Testis (tissue), 3 donors: ENCODE results near the gene NTN4. TPM values are rescaled to one million over a fixed set of nuclear protein-coding genes. Genes with fewer than 3 reads are reported as not detected.
"Not testable (repeated sequence)": the region's sequence is repeated elsewhere in the genome, so short reads cannot be mapped to it uniquely, and the experiment has no call there.

ENCODE experiments used
- DNase-seq: peaks from one replicate; pipeline ENCODE4 v3.0.0-alpha.2; 2019
- H3K27ac ChIP-seq, 2 donors: fragments of 200-600 bp; sonication (generic); one replicate each; pipeline ENCODE4 v1.5.1; 2019
- H3K27me3 ChIP-seq: fragments of 200-600 bp; sonication (generic); one replicate; pipeline ENCODE4 v1.5.1; 2019
- H3K36me3 ChIP-seq: fragments of 200-600 bp; sonication (generic); one replicate; pipeline ENCODE4 v1.5.1; 2017; ENCODE audit warnings: low read depth; ENCODE audit errors: missing control alignments
- H3K4me1 ChIP-seq: fragments of 200-600 bp; sonication (generic); one replicate; pipeline ENCODE4 v1.5.1; 2019
- H3K4me3 ChIP-seq, 2 donors: fragments of 200-600 bp; sonication (generic); one replicate each; pipeline ENCODE4 v1.5.1; 2017 to 2019
- H3K9me3 ChIP-seq: fragments of 200-600 bp; sonication (generic); one replicate; pipeline ENCODE4 v1.5.1; 2017
- POLR2A ChIP-seq: fragments of 450-650 bp; IDR thresholded peaks from one replicate; pipeline ENCODE4 v1.6.1; 2017; ENCODE audit warnings: antibody characterized with exemption, mild to moderate bottlenecking, moderate library complexity
- WGBS, 2 donors: methylation state at CpG; one replicate each; pipeline ENCODE4 v1.1.5; 2018; 5-methylcytosine and 5-hydroxymethylcytosine counted together
- intact Hi-C: fragments of 100-400 bp; cut with DNase I; formaldehyde crosslinking; loops from one replicate; pipeline ENCODE4 v1.15.1; 2023; ENCODE audit warnings: low total_unique reads
- polyA plus RNA-seq: library from polyadenylated mRNA; stranded (reverse); fragments of 350-450 nt; fragmentation: Illumina TruSeq; extraction: RNeasy Lipid Tissue Mini Kit (QIAGEN cat#74804); gene quantifications from one replicate; pipeline ENCODE4 v1.2.3, GENCODE V29; 2014; ENCODE audit warnings: low read depth, low replicate concordance; ENCODE audit not compliant: insufficient read depth
- total RNA-seq, 2 donors: library from RNA; depleted of rRNA; stranded (reverse); fragments of >200 nt; gene quantifications; one replicate each; pipeline ENCODE4 v1.2.3, GENCODE V29; 2016
- TF ChIP-seq, protein P1 (sequence below), 3 experiments: fragments of 450-650 bp in 2 of 3; fragments of 200-600 bp in 1 of 3; sonication (generic) in 1 of 3; IDR thresholded peaks; one replicate each; pipeline ENCODE4 v1.5.1; 2016 to 2019; ENCODE audit warnings: antibody characterized with exemption in 3 of 3, mild to moderate bottlenecking in 2 of 3, moderate library complexity in 1 of 3

The NTN4 gene
- total and polyA plus RNA-seq, 3 donors from 2014 or later = 15.9 to 84.9 (median 43.8) TPM

DNA sequence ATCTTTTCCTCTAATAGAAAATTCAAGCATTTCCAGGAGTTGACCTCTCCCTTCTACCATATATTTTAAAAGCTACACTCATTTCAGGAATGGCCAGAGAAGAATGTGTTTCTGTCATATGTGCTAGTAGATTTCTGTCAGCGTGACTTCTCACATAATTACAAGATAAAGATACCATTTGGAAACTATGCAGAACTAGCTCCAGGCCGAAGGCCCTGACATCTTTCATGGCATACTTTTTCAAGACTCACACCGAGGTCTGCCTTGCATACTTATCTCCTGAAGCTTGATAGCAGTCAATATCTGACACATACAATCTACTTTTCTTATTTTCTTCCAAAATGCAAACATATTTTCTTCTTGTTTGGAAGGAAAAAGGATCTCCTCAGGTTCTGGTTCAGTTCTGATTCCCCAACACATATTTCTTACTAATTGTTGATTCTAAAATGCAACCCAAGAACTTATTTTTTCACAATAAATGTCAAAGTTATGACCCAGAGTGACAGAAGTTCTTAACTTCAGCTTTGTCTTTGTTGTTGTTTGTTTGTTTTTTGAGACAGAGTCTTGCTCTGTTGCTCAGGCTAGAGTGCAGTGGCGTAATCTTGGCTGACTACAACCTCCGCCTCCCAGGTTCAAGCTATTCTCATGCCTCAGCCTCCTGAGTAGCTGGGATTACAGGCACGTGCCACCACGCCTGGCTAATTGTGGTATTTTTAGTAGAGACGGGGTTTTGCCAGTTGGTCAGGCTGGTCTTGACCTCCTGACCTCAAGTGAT, 99.5 kb downstream of the NTN4 start:
- 79 to 81% methylated on average over 8 of the region's 8 CpGs for WGBS, 2 donors
- Histone ChIP-seq H3K27me3 (no peaks in the 10 kb centered on the region), H3K27ac (no peak overlapping the region), H3K4me3 (no peak overlapping the region), H3K36me3 (no peaks in the 10 kb centered on the region), H3K4me1 (peaks cover 11% of the 10 kb centered on the region), H3K9me3 (no peaks in the 10 kb centered on the region)
- DNase-seq = no peak
- no peak for TF ChIP-seq POLR2A
- TF ChIP-seq, protein P1, sequence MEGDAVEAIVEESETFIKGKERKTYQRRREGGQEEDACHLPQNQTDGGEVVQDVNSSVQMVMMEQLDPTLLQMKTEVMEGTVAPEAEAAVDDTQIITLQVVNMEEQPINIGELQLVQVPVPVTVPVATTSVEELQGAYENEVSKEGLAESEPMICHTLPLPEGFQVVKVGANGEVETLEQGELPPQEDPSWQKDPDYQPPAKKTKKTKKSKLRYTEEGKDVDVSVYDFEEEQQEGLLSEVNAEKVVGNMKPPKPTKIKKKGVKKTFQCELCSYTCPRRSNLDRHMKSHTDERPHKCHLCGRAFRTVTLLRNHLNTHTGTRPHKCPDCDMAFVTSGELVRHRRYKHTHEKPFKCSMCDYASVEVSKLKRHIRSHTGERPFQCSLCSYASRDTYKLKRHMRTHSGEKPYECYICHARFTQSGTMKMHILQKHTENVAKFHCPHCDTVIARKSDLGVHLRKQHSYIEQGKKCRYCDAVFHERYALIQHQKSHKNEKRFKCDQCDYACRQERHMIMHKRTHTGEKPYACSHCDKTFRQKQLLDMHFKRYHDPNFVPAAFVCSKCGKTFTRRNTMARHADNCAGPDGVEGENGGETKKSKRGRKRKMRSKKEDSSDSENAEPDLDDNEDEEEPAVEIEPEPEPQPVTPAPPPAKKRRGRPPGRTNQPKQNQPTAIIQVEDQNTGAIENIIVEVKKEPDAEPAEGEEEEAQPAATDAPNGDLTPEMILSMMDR (IDR thresholded peaks at IDR 0.05) = no peak
- intact Hi-C loops = no loop called here

DNA sequence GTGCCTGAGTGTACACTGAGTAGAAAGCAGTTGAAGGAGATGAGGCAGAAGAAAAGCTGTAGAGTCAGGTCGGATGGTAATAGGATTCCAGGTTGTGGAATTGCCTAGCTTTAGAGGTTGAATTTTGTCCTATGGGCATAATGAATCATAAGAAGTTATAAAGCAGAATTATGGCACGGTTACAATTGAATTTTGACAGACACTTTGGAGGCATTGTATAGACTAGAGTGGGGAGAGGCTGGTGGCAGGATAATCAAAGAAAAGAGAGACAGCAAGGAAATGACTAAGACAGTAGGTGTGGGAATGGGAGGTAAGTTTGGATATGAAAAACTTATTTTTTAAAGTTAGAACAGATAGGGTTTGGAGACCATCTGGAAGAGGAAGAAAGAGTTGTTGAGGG, 102.6 kb downstream of the NTN4 start:
- DNase-seq = no peak
- H3K27ac ChIP-seq = no peak overlapping the region
- H3K27me3 ChIP-seq = no peaks in the 10 kb centered on the region
- WGBS, 2 donors = 85 to 92% methylated on average over 2 of the region's 2 CpGs
- H3K36me3 ChIP-seq = no peaks in the 10 kb centered on the region
- no peak overlapping the region for H3K4me3 ChIP-seq
- no peaks in the 10 kb centered on the region for H3K9me3 ChIP-seq
- intact Hi-C loops = no loop called here
- no peak for TF ChIP-seq POLR2A
- TF ChIP-seq, protein P1 (IDR thresholded peaks at IDR 0.05) = no peak
- H3K4me1 ChIP-seq = no peaks in the 10 kb centered on the region

DNA sequence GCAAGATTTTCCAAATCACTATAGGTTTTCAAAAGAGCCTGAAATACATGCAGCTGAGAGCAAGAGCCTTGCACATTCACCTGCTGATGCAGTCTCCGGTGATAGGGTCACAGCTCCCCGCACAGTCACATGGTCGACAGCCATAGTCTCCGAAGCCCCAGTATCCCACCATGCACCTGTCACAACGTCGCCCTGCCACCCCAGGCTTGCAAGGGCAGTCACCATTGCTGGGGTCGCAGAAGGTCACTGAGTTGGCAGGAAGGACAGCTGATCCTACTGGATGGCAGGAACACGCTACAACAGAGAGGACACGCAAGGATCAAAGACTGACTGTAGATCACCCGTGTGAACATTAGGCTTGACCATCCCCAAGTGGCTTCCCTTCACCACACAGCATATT, 107.1 kb downstream of the NTN4 start:
- no peaks in the 10 kb centered on the region for H3K9me3 ChIP-seq
- no peak for TF ChIP-seq POLR2A
- TF ChIP-seq, protein P1 (IDR thresholded peaks at IDR 0.05) = no peak
- no peak for DNase-seq
- 90 to 98% methylated on average over 10 of the region's 10 CpGs for WGBS, 2 donors
- no peaks in the 10 kb centered on the region for H3K36me3 ChIP-seq
- H3K4me3 ChIP-seq = no peak overlapping the region
- intact Hi-C loops = no loop called here
- no peaks in the 10 kb centered on the region for H3K4me1 ChIP-seq
- H3K27me3 ChIP-seq = no peaks in the 10 kb centered on the region
- no peak overlapping the region for H3K27ac ChIP-seq

DNA sequence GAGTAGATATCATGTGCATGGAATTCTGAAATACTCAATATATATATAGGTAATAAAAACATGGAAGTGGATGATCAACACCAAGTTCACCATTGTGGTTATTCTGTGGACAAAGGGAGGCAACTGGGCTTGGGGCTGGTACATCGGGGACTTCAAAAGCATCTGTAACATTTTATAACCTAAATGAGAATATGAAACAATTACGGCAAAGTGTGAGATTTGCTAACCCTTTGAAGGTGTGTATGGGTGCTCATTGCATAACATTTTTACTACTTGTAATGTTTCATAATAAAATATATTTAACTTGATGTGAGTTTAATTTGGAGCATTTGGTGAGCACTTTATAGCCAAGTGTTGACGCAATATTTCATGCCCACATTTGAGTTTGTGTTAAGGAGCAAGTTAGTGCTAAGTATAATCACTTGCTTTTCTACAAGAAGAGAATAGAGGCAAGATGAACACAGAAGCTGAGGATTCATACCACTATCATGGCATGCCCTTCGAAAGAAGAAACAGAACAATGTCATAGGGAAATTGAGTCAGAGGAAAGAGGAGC, 109.3 kb downstream of the NTN4 start:
- Histone ChIP-seq H3K9me3 (no peaks in the 10 kb centered on the region), H3K4me1 (no peaks in the 10 kb centered on the region), H3K4me3 (no peak overlapping the region), H3K27ac (no peak overlapping the region), H3K36me3 (no peaks in the 10 kb centered on the region), H3K27me3 (no peaks in the 10 kb centered on the region)
- TF ChIP-seq POLR2A = no peak
- TF ChIP-seq, protein P1 (IDR thresholded peaks at IDR 0.05) = no peak
- no peak for DNase-seq
- WGBS, 2 donors = 87 to 93% methylated on average over 4 of the region's 4 CpGs
- intact Hi-C loops = no loop called here

DNA sequence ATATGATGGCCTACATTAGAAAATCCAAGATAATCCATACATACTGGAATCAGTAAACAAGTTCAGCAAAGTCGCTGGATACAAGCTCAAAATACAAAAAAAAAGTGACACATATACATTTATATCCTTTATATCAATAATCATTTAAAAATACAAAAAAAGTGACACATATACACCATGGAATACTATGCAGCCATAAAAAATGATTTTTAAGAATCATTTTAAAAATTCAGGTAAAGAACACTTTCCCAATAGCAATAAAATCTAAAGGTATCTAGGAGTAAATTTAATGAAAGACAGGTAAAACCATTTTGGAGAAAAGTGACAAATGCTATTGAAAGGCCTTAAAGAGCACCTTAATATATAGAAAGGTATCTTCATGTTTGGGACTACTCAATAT, 111.9 kb downstream of the NTN4 start:
- TF ChIP-seq POLR2A = no peak
- TF ChIP-seq, protein P1 (IDR thresholded peaks at IDR 0.05) = no peak
- Histone ChIP-seq H3K27ac (no peak overlapping the region), H3K27me3 (no peaks in the 10 kb centered on the region), H3K9me3 (no peaks in the 10 kb centered on the region), H3K4me3 (no peak overlapping the region), H3K36me3 (no peaks in the 10 kb centered on the region), H3K4me1 (peaks cover 10% of the 10 kb centered on the region)
- 88 to 89% methylated on average over 1 of the region's 1 CpG for whole genome bisulfite sequencing, 2 donors
- intact Hi-C loops = no loop called here
- DNase-seq = no peak

DNA sequence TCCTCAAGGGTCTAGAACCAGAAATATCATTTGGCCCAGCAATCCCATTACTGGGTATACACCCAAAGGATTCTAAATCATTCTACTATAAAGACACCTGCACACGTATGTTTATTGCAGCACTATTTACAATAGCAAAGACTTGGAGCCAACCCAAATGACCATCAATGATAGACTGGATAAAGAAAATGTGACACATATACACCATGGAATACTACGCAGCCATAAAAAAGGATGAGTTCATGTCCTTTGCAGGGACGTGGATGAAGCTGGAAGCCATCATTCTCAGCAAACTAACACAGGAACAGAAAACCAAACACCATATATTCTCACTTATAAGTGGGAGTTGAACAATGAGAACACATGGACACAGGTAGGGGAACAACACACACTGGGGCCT, 112.8 kb downstream of the NTN4 start:
- 96 to 98% methylated on average over 3 of the region's 3 CpGs for WGBS, 2 donors
- H3K36me3 ChIP-seq, H3K4me1 ChIP-seq, H3K4me3 ChIP-seq, H3K9me3 ChIP-seq, DNase-seq, H3K27ac ChIP-seq, H3K27me3 ChIP-seq, intact Hi-C loops: not testable (repeated sequence)
